AG04449 (cell line): Measurements from ENCODE around the gene DARS1.

Source experiments
- CTCF ChIA-PET: fragments of 350-600 bp; formaldehyde crosslinking; extraction: SDS; loops from one replicate; lab custom pipeline; 2021; ENCODE audit warnings: antibody characterized with exemption; lab: Yijun Ruan, JAX
- POLR2A ChIA-PET: fragments of 400-600, 350-600 bp; formaldehyde crosslinking; extraction: SDS; loops from one replicate; lab custom pipeline; 2020; ENCODE audit warnings: antibody characterized with exemption, inconsistent platforms; lab: Yijun Ruan, JAX
- DNase-seq: peaks from one replicate; pipeline ENCODE4 v3.0.0-alpha.2; 2010; ENCODE audit warnings: low read depth, low spot score
- H3K4me3 ChIP-seq: 2 replicates; pipeline ENCODE4 v1.5.1; 2011; ENCODE audit warnings: low read depth, mild to moderate bottlenecking, control low read depth, low read length
- CTCF ChIP-seq: IDR thresholded peaks from one replicate; pipeline ENCODE4 v1.5.1; 2011; ENCODE audit warnings: mild to moderate bottlenecking, moderate library complexity, low read length, control low read depth, inconsistent platforms; ENCODE audit not compliant: insufficient read depth; ENCODE audit errors: missing control alignments

The DARS1 gene

GRCh38 chr2:135948642-135949355, 36.6 kb downstream of the DARS1 start:
- ChIA-PET CTCF (no interaction called here), POLR2A (no interaction called here)
- TF ChIP-seq CTCF, result no peak
- DNase-seq, result no peak
- no peak overlapping the region for H3K4me3 ChIP-seq

- ChIA-PET POLR2A (no interaction called here), CTCF (no interaction called here)
- TF ChIP-seq CTCF, result no peak
- no peak overlapping the region for H3K4me3 ChIP-seq
- DNase-seq, result no peak
These were observed 37.3 kb downstream of the DARS1 start for GRCh38 chr2:135948141-135948540.

GRCh38 chr2:135947483-135947882, 37.9 kb downstream of the DARS1 start:
- CTCF ChIA-PET, result no interaction called here

GRCh38 chr2:135945526-135945925, 39.9 kb downstream of the DARS1 start:
- no peak for TF ChIP-seq CTCF
- ChIA-PET CTCF (interaction anchor here (1.0 to 1.1 kb wide), 3 partner anchors 10 to 31 kb away, joined by 3 to 5 read pairs (median 4); no protein-coding TSS in a partner anchor), POLR2A (no interaction called here)
- no peak for DNase-seq
- no peak overlapping the region for H3K4me3 ChIP-seq

More at GRCh38 chr2:135947483-135947882, 37.9 kb downstream of the DARS1 start:
- no peak for DNase-seq
- H3K4me3 ChIP-seq, result no peak overlapping the region
- no peak for TF ChIP-seq CTCF
- POLR2A ChIA-PET, result no interaction called here

- TF ChIP-seq CTCF, result no peak
- ChIA-PET POLR2A (no interaction called here), CTCF (interaction anchor here (2.0 kb wide), 1 partner anchor 30 kb away, joined by 7 read pairs; no protein-coding TSS in a partner anchor)
- no peak overlapping the region for H3K4me3 ChIP-seq
- no peak for DNase-seq
These were observed 40.8 kb downstream of the DARS1 start for GRCh38 chr2:135944625-135945024.

GRCh38 chr2:135942936-135943688, 42.3 kb downstream of the DARS1 start:
- no peak for DNase-seq
- CTCF ChIA-PET, result interaction anchor here (1.4 to 2.0 kb wide), 3 partner anchors 10 to 29 kb away, joined by 3 to 7 read pairs (median 3); no protein-coding TSS in a partner anchor
- POLR2A ChIA-PET, result no interaction called here
- no peak for TF ChIP-seq CTCF
- H3K4me3 ChIP-seq, result no peak overlapping the region
